ENCODE data around the gene UACA.

DNA sequence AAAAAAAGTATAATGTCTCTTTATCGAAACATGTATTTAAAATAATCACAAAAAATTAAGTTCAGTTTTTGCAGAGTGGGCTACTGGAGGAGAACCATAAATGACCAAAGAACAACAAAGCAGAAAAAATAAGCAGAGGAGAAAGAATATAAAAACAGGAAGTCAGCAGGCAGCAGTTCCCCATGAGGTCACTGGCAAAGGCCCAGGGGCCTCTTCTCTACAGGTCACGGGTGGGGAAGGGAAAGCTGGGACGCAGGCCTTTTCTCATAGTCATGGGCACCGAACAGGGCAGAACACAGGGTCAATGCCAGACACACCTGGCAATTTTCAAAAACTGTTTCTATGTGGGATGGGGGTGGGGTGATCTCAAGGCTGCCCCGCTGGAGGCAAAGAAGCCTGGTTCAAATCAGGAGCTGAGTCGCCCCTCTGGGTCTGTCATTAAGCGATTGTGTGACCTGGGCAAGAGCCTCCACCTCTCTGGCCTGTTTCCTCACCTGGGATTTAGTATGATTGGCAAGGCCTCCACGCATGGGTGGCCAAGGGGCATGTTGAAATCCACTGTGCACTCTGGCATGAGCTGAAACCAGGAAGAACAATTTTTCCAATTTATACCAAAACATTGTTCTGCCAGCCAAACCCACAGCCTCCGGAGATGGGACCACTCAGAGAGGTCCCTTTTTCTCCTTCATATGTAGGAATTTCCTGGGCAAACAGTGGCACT, 43.8 kb upstream of the UACA start:
- TF ChIP-seq, protein P1, sequence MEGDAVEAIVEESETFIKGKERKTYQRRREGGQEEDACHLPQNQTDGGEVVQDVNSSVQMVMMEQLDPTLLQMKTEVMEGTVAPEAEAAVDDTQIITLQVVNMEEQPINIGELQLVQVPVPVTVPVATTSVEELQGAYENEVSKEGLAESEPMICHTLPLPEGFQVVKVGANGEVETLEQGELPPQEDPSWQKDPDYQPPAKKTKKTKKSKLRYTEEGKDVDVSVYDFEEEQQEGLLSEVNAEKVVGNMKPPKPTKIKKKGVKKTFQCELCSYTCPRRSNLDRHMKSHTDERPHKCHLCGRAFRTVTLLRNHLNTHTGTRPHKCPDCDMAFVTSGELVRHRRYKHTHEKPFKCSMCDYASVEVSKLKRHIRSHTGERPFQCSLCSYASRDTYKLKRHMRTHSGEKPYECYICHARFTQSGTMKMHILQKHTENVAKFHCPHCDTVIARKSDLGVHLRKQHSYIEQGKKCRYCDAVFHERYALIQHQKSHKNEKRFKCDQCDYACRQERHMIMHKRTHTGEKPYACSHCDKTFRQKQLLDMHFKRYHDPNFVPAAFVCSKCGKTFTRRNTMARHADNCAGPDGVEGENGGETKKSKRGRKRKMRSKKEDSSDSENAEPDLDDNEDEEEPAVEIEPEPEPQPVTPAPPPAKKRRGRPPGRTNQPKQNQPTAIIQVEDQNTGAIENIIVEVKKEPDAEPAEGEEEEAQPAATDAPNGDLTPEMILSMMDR (conservative IDR thresholded peaks at IDR 0.05; ENCODE audit: low read depth in 2 of 2) = no peak
- no peak for TF ChIP-seq EZH2phosphoT487 (IDR thresholded peaks at IDR 0.05; ENCODE audit: unreplicated experiment)
- no peak for TF ChIP-seq POLR2AphosphoS5 (IDR thresholded peaks at IDR 0.05; ENCODE audit: low read depth)
- TF ChIP-seq CREB1 (CRISPR knock-in tag; IDR thresholded peaks at IDR 0.05; ENCODE audit: low read depth) = no peak
- no peak for TF ChIP-seq NANOG (IDR thresholded peaks at IDR 0.05; ENCODE audit: borderline replicate concordance)
- TF ChIP-seq EZH2 (IDR thresholded peaks at IDR 0.05; ENCODE audit: low read depth, unreplicated experiment) = no peak
- TF ChIP-seq, protein P2, sequence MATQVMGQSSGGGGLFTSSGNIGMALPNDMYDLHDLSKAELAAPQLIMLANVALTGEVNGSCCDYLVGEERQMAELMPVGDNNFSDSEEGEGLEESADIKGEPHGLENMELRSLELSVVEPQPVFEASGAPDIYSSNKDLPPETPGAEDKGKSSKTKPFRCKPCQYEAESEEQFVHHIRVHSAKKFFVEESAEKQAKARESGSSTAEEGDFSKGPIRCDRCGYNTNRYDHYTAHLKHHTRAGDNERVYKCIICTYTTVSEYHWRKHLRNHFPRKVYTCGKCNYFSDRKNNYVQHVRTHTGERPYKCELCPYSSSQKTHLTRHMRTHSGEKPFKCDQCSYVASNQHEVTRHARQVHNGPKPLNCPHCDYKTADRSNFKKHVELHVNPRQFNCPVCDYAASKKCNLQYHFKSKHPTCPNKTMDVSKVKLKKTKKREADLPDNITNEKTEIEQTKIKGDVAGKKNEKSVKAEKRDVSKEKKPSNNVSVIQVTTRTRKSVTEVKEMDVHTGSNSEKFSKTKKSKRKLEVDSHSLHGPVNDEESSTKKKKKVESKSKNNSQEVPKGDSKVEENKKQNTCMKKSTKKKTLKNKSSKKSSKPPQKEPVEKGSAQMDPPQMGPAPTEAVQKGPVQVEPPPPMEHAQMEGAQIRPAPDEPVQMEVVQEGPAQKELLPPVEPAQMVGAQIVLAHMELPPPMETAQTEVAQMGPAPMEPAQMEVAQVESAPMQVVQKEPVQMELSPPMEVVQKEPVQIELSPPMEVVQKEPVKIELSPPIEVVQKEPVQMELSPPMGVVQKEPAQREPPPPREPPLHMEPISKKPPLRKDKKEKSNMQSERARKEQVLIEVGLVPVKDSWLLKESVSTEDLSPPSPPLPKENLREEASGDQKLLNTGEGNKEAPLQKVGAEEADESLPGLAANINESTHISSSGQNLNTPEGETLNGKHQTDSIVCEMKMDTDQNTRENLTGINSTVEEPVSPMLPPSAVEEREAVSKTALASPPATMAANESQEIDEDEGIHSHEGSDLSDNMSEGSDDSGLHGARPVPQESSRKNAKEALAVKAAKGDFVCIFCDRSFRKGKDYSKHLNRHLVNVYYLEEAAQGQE (IDR thresholded peaks at IDR 0.05; ENCODE audit: unreplicated experiment) = no peak
- TF ChIP-seq, protein P3, sequence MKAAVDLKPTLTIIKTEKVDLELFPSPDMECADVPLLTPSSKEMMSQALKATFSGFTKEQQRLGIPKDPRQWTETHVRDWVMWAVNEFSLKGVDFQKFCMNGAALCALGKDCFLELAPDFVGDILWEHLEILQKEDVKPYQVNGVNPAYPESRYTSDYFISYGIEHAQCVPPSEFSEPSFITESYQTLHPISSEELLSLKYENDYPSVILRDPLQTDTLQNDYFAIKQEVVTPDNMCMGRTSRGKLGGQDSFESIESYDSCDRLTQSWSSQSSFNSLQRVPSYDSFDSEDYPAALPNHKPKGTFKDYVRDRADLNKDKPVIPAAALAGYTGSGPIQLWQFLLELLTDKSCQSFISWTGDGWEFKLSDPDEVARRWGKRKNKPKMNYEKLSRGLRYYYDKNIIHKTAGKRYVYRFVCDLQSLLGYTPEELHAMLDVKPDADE (IDR thresholded peaks at IDR 0.05) = no peak
- no peak for TF ChIP-seq ZNF114 (CRISPR knock-in tag; IDR thresholded peaks at IDR 0.05)
- no peak for TF ChIP-seq ZNF331 (CRISPR knock-in tag; IDR thresholded peaks at IDR 0.05; ENCODE audit: low read depth)

Measured in GM23338 (cell line).